Limb (tissue), 2 donors: ENCODE measurements around the gene DYSF.
A peak's percentile ranks its signal among the peaks of the same experiment; 100 is the strongest.
"Not testable (repeated sequence)": the region's sequence is repeated elsewhere in the genome, so short reads cannot be mapped to it uniquely, and the experiment has no call there.

Experiments used
- DNase-seq, 2 donors: peaks; one replicate each; pipeline ENCODE4 v3.0.0-alpha.2; 2016; ENCODE audit errors: extremely low spot score in 2 of 2

Gene DYSF

DNA sequence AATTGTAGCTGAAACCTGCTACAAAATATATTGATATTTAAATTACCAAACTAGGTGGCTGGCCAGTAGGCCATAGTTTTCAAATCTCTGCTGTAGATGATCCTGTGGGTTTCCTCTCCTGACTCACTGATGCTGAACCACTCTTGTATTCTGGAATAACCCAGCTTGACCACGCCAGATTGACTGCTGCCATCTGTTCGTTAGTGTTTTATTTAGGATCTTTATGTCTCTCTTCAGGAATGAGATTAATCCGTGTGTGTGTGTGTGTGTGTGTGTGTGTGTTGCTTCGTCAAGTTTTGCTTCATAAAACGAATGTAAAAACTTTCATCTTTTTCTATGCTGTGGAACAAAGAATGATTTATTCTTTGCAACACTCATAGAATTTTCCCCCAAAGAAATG lies 187.1 kb downstream of the DYSF start:
- no peak for DNase-seq

DNA sequence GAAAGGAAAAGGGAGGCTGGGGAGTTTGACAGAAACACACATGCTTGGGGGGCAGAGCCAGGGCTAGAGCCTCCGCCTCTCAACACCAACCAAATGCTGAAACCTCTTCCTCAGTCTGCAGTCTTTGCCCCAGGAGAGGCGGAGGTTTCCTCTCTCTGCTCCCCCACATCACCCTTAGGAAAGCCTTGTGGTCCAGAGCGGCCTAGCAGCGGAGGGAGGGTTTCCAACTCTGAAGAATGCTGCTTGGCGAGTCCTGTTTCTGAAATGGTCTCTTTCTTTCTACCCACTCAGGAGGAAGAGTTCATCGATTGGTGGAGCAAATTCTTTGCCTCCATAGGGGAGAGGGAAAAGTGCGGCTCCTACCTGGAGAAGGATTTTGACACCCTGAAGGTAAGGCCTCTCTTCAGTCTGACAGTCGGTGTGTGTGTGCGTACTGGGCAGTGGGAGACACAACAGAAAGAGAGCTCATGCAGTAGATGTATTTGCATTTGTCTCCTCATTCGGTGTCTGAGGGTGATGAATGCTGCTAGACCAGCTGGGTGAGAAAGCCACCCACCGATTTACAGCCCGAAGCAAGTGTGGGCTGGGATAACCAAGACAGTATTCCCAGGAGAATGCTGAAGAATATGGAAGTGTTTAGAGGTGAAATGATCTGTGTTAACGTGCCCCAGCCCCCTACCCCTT lies 190.5 kb downstream of the DYSF start:
- DNase-seq: no peak

DNA sequence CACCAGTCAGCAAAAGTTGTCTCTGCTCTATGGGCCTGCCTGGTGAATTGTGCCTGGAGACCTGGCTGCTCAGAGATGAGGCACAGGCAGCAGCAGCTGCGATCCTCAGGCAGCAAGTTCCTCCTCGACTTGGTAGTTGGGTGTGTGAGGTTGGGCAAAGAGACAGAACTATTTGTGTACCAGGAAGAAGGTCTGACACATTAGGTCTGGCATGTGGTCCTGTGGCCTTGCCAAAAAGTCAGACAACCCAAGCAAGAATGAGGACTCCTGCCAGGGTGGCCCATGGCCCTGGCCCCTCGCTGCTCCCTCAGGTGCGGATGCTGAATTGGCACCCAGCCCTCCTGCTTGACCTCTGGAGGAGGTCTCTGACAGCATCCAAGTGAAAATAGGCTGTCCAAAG lies 192.7 kb downstream of the DYSF start:
- DNase-seq: no peak

DNA sequence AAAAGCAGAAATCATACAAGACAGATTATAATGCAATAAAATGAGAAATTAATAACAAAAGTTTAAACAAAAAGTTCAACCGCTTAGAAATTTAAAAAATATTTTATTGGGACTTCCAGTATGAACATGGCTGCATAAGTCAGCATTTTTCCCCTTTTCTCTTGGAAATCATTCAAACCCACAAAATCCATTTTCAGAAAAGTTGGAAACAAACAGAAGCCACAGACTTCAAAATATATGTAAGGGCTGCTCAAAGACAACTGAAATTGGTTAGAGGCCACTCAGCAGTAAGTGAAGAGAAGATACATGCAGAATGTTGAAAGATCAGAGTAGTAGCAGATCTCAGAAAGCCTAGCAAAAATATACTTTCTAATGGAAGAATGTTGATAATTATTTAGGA lies 194.0 kb downstream of the DYSF start:
- DNase-seq: no peak

DNA sequence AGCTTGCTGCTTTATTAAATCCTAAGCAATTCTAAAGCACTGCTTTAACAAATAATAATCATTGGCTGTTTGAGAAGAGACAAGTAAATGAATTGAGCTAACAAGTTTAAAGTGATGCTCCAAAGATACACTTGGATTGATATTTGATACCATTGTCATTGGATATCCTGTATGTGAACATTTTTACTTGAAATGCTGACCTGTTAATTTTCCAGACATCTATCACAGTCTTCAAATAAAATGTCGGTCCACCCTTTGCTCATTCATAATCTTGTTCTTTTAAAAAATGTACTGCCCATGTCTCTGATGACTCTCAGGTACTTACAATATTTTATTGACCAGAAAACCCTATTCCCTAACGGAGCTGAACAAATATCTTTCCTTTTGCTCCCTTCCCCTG lies 202.1 kb downstream of the DYSF start:
- no peak for DNase-seq

DNA sequence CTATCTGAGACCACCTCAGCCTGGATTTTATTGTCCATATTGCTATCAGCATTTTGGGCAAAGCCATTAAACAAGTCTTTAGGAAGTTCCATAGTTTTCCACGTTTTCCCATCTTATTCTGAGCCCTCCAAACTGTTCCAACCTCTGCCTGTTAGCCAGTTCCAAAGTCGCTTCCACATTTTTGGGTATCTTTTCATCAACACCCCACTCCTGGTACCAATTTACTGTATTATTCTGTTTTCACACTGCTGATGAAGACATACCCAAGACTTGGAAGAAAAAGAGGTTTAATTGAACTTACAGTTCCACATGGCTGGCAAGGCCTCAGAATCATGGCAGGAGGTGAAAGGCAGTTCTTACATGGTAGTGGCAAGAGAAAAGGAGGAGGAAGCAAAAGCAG lies 204.9 kb downstream of the DYSF start:
- not testable (repeated sequence) for DNase-seq

DNA sequence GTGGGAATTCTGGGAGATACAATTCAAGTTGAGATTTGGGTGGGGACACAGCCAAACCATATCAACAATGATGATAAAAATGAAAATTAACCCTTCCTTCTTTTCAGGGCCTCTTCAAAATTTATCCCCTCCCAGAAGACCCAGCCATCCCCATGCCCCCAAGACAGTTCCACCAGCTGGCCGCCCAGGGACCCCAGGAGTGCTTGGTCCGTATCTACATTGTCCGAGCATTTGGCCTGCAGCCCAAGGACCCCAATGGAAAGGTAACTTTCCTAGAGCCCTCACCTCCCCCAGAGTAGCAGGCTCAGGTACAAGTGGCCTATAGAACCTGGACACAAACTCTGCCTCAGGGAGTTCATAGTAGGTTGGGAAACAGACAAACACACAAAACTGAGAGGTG lies 205.4 kb downstream of the DYSF start:
- DNase-seq: no peak

DNA sequence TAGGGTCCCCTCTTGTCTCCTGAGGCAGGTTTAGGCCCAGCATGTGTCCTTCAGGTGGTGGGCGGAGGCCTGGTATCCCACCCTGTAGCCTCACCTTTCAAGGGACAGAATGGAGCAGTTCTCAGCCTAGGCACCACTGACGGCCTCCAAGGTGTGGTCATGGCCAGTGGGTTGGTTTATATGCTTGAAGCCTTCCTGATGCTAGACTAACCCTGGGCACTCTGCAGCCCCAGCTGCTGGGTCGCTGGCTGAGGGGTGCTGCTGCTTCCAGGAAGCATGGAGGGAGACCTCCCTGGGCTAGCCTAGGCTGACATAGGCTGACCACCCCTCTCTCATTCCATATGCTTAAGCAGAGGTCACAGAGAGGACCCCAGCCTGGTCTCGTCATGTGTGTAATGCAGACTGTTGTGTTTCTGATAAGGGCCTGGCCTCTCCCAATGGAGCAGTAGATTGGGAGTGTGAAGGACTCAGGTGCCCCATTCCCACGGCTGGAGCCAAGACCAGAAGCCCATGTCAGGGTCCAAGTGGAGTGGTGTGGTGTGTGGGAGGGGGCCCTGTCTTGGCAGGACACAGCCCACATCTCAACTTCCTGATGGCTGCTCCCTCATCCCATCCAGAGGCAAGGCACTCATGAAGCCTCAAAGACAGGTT lies 206.6 kb downstream of the DYSF start:
- no peak for DNase-seq

DNA sequence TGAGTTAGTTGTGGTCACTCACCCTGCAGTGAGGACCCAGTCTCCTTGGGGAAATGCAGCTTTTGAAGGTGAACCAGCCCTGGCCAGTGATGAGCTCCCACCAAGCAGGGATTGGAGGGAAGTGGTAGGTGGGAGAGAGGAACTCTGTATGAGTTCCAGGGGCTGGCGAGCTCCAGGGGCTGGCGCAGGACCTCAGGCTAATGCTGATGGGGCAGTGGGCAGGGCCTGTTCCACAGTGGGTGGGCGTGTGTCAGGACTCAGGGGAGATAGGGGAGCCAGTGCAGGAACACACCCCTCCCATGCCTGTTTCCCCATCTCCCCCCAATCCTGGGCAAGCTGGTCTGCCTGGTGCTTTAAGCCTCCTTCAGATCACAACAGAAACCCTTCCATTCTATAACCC lies 208.4 kb downstream of the DYSF start:
- peak in 1 of 2 donors; percentile 17 for DNase-seq

DNA sequence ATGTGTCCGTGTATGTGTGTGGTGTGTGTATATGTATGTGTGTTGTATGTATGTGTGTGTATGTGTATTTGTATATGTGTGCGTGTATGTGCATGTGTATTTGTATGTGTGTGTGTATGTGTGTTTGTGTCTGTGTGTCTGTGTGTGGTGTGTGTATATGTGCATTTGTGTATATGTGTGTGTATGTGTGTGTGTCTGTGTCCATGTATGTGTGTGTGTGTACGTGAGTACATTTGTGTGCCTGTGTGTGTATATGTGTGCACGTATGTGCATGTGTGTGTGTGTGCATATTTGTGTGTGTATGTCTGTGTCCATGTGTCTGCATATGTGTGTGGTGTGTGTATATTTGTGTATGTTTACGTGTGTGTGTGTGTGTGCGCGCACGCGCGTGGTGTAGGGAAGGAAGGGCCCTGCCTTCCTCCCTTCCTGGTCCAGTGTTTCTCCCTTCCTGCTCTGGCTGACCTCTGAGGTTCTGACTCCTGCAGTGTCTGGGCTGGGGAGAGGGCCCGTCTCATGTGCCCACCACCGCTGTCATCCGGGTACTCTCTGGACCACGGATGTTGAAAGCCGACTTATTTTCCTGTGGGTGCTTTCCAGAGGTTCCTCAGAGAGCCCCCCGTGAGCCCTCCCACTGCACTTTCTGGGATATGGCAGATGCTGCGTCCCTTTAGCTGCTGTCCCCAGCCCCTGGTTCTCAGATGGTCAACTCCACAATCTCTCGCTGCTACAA lies 209.5 kb downstream of the DYSF start:
- DNase-seq: peak in 1 of 2 donors; percentile 15

DNA sequence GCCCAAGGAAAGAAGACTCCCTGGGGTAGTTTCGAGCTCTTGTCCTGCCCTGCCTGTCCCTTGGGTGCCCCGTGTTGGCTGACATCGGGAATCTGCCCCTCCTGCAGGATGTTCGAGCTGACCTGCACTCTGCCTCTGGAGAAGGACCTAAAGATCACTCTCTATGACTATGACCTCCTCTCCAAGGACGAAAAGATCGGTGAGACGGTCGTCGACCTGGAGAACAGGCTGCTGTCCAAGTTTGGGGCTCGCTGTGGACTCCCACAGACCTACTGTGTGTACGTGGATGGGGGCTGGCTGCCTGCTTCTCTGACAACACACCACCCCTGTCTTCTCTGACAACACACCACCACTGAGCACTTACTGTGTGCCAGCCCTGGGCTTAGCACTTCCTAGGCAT lies 210.8 kb downstream of the DYSF start:
- peak in 1 of 2 donors; percentile 15 for DNase-seq

DNA sequence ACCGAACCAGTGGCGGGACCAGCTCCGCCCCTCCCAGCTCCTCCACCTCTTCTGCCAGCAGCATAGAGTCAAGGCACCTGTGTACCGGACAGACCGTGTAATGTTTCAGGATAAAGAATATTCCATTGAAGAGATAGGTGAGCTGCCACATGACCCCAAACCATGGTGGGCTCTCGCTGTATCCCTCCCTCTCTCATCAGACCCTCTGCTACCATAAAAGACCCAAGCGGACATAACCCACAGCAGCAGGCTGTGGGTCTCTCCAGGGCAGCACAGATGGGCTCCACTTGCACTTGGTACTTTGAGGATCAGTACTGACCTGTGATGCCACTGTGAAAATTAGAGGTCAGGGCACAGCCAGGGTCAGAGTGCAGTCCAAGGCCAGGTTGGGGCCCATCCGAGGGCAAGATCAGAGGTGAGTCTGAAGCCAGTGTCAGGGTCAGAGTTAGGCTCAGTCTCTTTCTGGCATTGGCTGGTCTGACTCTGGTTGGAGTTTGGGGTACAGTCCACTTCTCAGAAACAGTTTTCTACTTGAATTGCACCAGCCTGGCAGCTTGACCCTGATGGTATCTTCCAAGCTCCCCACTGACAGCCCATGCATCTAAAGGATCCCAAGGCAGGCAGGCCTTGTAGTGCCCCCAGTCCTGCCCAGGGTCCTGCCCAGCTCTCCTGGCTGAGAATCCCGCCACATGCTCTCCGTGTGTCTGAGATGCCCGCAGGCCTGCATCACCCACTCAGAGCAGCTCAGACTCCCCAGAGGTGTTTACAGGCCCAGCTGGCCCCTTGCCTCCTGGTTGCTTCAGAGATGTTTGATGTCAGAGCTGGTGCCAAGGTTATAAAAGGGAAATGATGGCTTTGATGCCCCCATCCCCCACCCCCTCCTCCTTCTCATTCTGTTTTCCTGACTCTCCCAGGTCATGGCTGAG lies 212.1 kb downstream of the DYSF start:
- peak in 1 of 2 donors; percentile 22 for DNase-seq

DNA sequence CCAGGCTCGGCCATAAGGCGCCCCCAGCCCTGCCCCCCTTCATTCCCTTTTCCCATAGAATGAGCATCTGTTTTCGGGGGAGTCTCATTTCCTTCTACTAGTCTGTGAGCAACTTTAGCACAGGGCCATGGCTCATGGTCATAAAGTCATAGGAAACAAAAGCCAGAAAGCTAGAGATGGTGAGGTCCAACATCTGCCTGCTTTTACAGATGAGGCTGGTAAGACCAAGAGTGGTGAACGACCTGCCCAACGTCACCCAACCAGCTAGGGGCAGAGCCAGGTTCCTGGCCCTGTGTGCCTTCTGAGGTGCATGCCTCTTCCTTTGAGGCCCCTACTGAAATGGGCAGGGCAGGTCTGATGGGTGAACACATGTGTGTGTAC lies 212.7 kb downstream of the DYSF start:
- DNase-seq: peak in 1 of 2 donors; percentile 9

DNA sequence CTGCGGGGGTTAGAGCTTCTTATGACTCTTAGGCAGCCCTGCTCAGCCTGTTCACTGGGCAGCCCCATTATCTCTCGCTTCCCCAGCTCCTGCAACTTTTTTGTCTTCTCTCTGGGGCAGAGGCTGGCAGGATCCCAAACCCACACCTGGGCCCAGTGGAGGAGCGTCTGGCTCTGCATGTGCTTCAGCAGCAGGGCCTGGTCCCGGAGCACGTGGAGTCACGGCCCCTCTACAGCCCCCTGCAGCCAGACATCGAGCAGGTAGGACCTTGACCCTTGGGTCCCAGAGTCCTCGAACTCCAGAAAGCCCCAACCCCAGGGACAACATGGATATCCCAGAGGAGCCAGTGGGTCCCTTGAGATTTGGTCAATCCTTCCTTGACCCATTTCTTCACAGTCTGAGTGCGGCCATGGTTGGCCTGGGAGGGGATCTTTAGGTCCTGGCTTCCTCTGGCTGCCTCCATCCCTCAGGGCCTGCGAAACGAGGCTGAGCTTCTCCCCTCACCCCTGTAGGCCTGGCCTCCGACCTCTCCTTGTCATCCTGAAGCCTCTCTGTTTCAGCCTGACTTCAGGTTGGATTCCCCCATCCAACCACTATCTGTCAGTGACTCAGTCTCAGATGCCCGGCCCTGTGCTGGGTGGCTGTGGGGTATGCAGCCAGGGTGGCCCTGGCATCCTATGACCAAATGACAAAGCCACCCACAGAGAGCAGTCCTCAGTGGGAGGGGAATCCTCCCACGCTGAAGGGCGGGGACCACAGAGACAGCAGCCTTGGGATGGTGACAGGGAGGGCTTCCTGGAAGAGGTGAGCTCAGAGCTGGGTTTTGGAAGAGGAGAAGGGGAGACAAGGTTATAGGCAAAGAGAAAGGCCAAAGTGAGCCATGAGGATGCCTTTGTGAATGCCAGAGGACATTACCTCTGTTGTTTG lies 214.2 kb downstream of the DYSF start:
- DNase-seq: peak in 1 of 2 donors; percentile 25

DNA sequence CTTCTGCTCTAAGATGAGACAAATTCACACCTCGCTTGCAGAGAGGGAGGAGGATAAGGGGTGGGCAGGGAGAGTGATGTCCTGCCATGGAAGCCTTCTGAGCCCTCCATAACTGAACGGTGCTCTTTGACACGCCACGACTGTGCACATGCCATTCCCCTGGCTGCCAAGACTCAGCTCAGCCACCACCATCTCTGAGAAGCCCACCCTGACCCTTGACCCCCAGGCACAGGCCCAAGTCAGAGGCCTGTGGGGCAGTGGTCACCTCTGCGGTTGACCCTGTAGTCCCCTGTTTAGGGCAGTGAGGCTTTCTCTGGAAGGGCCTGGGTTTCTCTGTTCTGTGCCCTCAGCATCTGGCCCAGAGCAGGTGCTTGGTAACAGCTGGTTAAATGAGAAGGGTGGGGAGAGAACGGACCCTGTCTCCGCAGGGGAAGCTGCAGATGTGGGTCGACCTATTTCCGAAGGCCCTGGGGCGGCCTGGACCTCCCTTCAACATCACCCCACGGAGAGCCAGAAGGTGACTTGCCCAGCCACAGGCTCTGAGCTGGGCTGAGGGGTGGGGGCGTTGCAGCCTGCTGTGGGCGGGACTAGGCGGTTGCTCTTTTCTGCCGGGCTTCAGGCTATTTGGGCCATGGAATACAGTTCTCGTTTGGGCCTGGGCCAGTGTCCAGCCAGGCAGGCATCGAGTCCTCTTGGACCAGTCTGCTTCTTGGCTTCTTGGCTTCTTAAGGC lies 215.1 kb downstream of the DYSF start:
- peak in 1 of 2 donors; percentile 13 for DNase-seq

DNA sequence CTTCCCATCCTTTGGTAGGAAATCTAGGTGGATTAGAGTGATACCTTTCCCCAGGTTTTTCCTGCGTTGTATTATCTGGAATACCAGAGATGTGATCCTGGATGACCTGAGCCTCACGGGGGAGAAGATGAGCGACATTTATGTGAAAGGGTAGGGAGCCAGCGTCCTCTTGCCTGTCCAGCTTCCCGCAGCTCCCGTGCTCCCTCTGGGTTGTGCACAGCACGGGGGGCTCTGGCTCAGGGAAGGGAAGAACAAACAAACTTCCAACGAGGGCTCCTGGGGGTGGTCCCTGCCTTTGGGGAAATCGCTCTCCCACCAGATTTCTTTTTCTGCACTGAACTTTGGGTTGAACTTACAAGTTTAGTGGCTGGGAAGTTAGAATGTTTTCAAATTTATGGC lies 215.7 kb downstream of the DYSF start:
- no peak for DNase-seq

DNA sequence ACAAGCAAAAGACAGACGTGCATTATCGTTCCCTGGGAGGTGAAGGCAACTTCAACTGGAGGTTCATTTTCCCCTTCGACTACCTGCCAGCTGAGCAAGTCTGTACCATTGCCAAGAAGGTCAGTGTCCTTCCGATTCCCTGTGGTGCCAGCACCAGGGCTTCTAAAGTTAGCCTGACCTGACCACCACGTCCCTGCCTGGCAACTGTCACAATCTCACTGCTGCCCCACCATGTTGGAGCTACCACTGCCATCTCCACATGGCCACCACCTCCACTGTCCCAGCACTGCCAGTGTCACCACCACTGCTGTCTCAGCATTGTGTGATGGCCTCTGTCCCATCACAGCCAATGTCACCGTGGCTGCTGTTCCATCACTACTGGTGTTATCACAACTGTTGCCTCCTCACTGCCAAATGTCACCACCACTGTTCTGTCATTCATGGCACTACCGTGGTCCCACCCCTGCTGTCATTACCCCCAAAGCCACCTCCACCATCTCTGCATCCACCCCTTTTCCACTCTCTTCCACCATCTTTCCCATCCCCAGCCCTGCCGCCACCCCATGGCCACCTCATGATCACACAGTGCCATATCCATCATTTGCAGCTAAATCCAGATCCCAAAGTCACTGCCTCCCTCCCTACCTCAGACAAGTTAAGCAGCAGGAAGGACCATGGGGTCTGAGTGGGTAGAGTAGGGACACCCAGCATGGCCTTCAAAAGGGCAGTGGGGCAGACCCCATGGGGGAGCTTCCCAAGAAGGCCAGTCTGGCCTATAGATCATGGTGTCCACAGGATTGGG lies 216.5 kb downstream of the DYSF start:
- DNase-seq: peak in 1 of 2 donors; percentile 14

DNA sequence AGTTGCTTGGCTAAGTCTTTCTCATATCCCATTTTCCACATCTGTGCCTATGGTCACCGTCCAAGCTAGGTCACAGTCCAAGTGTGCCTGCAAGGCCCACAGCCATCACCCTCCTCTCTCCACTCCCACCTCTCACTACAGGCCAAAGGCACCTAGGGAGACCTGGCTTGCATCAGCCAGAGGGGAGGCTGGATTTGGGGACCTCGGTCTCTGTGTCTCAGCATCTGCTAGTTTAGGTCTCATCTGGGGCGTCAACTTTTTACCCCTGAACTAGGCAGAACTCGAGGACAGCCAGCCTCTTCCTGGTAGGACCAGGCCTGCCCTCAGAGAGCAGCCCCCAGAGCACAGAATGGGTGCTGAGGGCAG lies 217.1 kb downstream of the DYSF start:
- DNase-seq: peak in 1 of 2 donors; percentile 14
